GM12891 (cell line): Measurements from ENCODE around the gene ARHGEF7.

Source experiments
- PAX5 ChIP-seq: IDR thresholded peaks from 2 replicates; pipeline ENCODE4 v1.6.1; 2011; ENCODE audit warnings: low read length, moderate library complexity, mild to moderate bottlenecking; ENCODE audit not compliant: insufficient read depth, severe bottlenecking
- POLR2A ChIP-seq: IDR thresholded peaks from 2 replicates; pipeline ENCODE4 v1.6.1; 2011; ENCODE audit warnings: low read depth, low read length, control low read depth
- POLR2AphosphoS5 ChIP-seq: IDR thresholded peaks from 2 replicates; pipeline ENCODE4 v1.6.1; 2011; ENCODE audit warnings: low read depth, low read length, control low read depth
- POU2F2 ChIP-seq: IDR thresholded peaks from 2 replicates; pipeline ENCODE4 v1.6.1; 2011; ENCODE audit warnings: low read depth, mild to moderate bottlenecking, control low read depth, low read length, moderate library complexity
- SPI1 ChIP-seq: IDR thresholded peaks from 2 replicates; pipeline ENCODE4 v1.6.1; 2011; ENCODE audit warnings: low read depth, low read length, control low read depth
- TAF1 ChIP-seq: IDR thresholded peaks from 2 replicates; pipeline ENCODE4 v1.6.1; 2011; ENCODE audit warnings: low read depth, low read length, control low read depth

DNA sequence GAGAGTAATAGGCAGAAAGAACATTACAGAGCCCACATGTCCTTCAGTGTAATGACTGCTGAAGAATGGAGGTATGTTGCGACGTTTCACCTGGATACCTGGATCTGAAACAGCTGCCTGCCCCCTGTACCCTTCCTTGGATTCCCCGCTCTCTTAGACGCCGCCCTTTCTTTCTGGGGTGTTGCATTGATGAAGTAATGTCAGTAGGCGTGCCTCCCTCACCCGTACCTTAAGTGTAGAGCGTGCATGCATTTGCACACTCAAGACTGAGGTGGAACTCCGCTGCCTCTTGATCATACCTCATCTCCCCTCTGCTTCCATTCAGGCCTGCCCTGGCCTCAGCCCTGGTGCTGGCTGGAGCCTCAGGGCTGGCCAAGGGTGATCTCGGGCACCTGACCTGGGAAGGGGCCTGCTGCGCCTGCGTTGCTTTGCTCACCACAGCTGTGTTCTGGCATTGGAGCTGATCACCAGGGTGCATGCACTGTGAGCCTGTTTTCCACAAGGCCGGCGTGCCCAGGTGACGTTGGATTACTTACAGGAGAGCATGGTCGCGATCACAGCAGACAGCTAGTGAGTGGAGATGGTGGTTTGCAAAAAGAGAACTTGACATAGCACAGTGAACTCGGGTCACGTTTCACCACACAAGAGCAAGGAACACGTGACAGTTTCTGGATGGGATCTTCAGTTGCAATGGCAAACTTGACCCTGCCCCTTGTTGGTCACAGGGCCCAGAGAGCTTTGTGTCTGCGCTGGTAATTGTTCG, 99.0 kb downstream of the ARHGEF7 start:
- no peak for TF ChIP-seq POLR2AphosphoS5
- no peak for TF ChIP-seq POLR2A
- no peak for TF ChIP-seq SPI1
- no peak for TF ChIP-seq TAF1
- TF ChIP-seq POU2F2 = no peak
- TF ChIP-seq PAX5 = no peak
